ENCODE measurements around the gene CRYGC.

DNA sequence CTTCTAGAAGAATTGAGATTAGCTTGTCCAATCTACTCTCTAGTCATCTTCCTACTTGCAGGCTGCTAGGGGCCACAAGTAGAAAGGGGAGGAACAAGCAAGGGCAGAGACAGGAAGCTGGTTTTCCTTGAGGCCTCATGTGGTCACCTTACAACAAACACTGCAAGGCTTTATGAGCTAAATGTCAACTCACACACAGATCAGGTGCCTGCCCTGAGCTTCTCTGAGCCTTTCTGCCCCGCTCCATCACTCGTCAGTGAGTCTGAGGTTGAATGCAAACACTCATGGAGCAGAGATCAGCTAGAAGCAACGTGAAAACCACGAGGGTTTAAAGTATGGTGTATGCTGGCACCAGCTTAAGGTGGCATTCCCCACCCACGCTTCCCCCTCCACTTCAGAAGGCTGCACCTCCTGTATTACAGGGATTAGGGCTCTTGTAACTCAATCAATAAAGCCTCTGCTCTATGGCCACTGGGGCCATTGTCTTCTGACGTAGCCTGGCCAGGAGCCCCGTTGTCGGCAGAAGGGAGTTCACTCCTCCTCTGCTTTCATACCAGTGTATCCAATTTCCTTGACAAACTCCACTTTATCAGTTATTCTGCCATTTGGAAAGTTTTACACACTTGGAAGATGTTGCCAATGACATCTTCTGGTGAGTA lies 5.4 kb upstream of the CRYGC start:
- TF ChIP-seq, protein P1, sequence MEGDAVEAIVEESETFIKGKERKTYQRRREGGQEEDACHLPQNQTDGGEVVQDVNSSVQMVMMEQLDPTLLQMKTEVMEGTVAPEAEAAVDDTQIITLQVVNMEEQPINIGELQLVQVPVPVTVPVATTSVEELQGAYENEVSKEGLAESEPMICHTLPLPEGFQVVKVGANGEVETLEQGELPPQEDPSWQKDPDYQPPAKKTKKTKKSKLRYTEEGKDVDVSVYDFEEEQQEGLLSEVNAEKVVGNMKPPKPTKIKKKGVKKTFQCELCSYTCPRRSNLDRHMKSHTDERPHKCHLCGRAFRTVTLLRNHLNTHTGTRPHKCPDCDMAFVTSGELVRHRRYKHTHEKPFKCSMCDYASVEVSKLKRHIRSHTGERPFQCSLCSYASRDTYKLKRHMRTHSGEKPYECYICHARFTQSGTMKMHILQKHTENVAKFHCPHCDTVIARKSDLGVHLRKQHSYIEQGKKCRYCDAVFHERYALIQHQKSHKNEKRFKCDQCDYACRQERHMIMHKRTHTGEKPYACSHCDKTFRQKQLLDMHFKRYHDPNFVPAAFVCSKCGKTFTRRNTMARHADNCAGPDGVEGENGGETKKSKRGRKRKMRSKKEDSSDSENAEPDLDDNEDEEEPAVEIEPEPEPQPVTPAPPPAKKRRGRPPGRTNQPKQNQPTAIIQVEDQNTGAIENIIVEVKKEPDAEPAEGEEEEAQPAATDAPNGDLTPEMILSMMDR (IDR thresholded peaks at IDR 0.05): no peak
- TF ChIP-seq EZH2 (IDR thresholded peaks at IDR 0.05; ENCODE audit: borderline replicate concordance, insufficient read depth, low read depth, low read length, poor library complexity, severe bottlenecking): no peak
